ENCODE results near the gene ACSF3. TPM values are rescaled to one million over a fixed set of nuclear protein-coding genes. Genes with fewer than 3 reads are reported as not detected.

The ACSF3 gene
- total RNA-seq, 3 donors from 2014 or later = 20.8 to 42.3 (median 40.4) TPM

- H3K27me3 ChIP-seq = no peaks in the 10 kb centered on the region
- no peaks in the 10 kb centered on the region for H3K4me1 ChIP-seq
- intact Hi-C loops (cut with DNase I; ENCODE audit: low total_unique reads) = no loop called here
- TF ChIP-seq CTCF (IDR thresholded peaks at IDR 0.05) = no peak
- H3K9me3 ChIP-seq = peaks cover 0 to 4% of the 10 kb centered on the region in 2 donors
- H3K36me3 ChIP-seq = no peaks in the 10 kb centered on the region
- H3K27ac ChIP-seq = no peak overlapping the region
- DNase-seq (ENCODE audit: low spot score in 2 of 2) = no peak
- H3K4me3 ChIP-seq = no peak overlapping the region
Observed at GRCh38 chr16:89122322-89122851, 28.7 kb downstream of the ACSF3 start.

- TF ChIP-seq POLR2AphosphoS5 (IDR thresholded peaks at IDR 0.05) (no peak), POLR2A (IDR thresholded peaks at IDR 0.05) (no peak), CTCF (IDR thresholded peaks at IDR 0.05) (no peak)
- Histone ChIP-seq H3K4me3 (no peak overlapping the region), H3K27ac (no peak overlapping the region), H3K9me3 (peaks cover 0 to 4% of the 10 kb centered on the region in 2 donors), H3K27me3 (no peaks in the 10 kb centered on the region), H3K36me3 (no peaks in the 10 kb centered on the region), H3K4me1 (no peaks in the 10 kb centered on the region)
- intact Hi-C loops (cut with DNase I; ENCODE audit: low total_unique reads) = no loop called here
- no peak for DNase-seq (ENCODE audit: low spot score in 2 of 2)
Observed at GRCh38 chr16:89123001-89123830, 29.6 kb downstream of the ACSF3 start.

- no peak for TF ChIP-seq POLR2A (IDR thresholded peaks at IDR 0.05)
- no peak for TF ChIP-seq POLR2AphosphoS5 (IDR thresholded peaks at IDR 0.05)
- no peak for TF ChIP-seq CTCF (IDR thresholded peaks at IDR 0.05)
- DNase-seq (ENCODE audit: low spot score in 2 of 2) = no peak
- Histone ChIP-seq H3K9me3 (peaks cover 0 to 4% of the 10 kb centered on the region in 2 donors), H3K27me3 (no peaks in the 10 kb centered on the region), H3K36me3 (no peaks in the 10 kb centered on the region), H3K4me3 (no peak overlapping the region), H3K4me1 (no peaks in the 10 kb centered on the region), H3K27ac (no peak overlapping the region)
- intact Hi-C loops (cut with DNase I; ENCODE audit: low total_unique reads) = no loop called here
Observed at GRCh38 chr16:89123831-89124100, 30.1 kb downstream of the ACSF3 start.

- Histone ChIP-seq H3K27me3 (no peaks in the 10 kb centered on the region), H3K27ac (no peak overlapping the region), H3K4me3 (no peak overlapping the region), H3K9me3 (peaks cover 0 to 4% of the 10 kb centered on the region in 2 donors), H3K4me1 (no peaks in the 10 kb centered on the region), H3K36me3 (no peaks in the 10 kb centered on the region)
- no peak for DNase-seq (ENCODE audit: low spot score in 2 of 2)
- no peak for TF ChIP-seq POLR2A (IDR thresholded peaks at IDR 0.05)
- TF ChIP-seq POLR2AphosphoS5 (IDR thresholded peaks at IDR 0.05) = no peak
- no peak for TF ChIP-seq CTCF (IDR thresholded peaks at IDR 0.05)
- intact Hi-C loops (cut with DNase I; ENCODE audit: low total_unique reads) = no loop called here
Observed at GRCh38 chr16:89129378-89129777, 35.7 kb downstream of the ACSF3 start.

- intact Hi-C loops (cut with DNase I; ENCODE audit: low total_unique reads) = no loop called here
- H3K4me3 ChIP-seq = no peak overlapping the region
- H3K9me3 ChIP-seq = peaks cover 0 to 4% of the 10 kb centered on the region in 2 donors
- no peaks in the 10 kb centered on the region for H3K36me3 ChIP-seq
- no peak overlapping the region for H3K27ac ChIP-seq
- no peak for DNase-seq (ENCODE audit: low spot score in 2 of 2)
- TF ChIP-seq POLR2A (IDR thresholded peaks at IDR 0.05) (no peak), CTCF (IDR thresholded peaks at IDR 0.05) (no peak), POLR2AphosphoS5 (IDR thresholded peaks at IDR 0.05) (no peak)
- H3K4me1 ChIP-seq = no peaks in the 10 kb centered on the region
- no peaks in the 10 kb centered on the region for H3K27me3 ChIP-seq
Observed at GRCh38 chr16:89130448-89130847, 36.8 kb downstream of the ACSF3 start.

All from breast epithelium (tissue), 4 donors.